HEK293T (cell line): ENCODE measurements around the gene PTH.

Experiments used
- BHLHE40 ChIP-seq: fragments of 450-650 bp; IDR thresholded peaks from 2 replicates; pipeline ENCODE4 v1.6.1; 2016; ENCODE audit warnings: mild to moderate bottlenecking, moderate library complexity, borderline replicate concordance
- ELF4 ChIP-seq: fragments of 450-650 bp; IDR thresholded peaks from 2 replicates; pipeline ENCODE4 v1.6.1; 2017; ENCODE audit warnings: antibody characterized with exemption
- FOXA1 ChIP-seq: fragments of 450-650 bp; IDR thresholded peaks from 2 replicates; pipeline ENCODE4 v1.6.1; 2016; ENCODE audit warnings: mild to moderate bottlenecking
- FOXM1 ChIP-seq: fragments of 450-650 bp; IDR thresholded peaks from 2 replicates; pipeline ENCODE4 v1.6.1; 2017; ENCODE audit warnings: mild to moderate bottlenecking, borderline replicate concordance
- HDGF ChIP-seq: fragments of 450-650 bp; IDR thresholded peaks from 2 replicates; pipeline ENCODE4 v1.6.1; 2017; ENCODE audit warnings: antibody characterized with exemption, borderline replicate concordance
- LEF1 ChIP-seq: fragments of 450-650 bp; IDR thresholded peaks from 2 replicates; pipeline ENCODE4 v1.6.1; 2017; ENCODE audit warnings: mild to moderate bottlenecking, borderline replicate concordance
- NFRKB ChIP-seq: fragments of 450-650 bp; IDR thresholded peaks from 2 replicates; pipeline ENCODE4 v1.6.1; 2016; ENCODE audit warnings: mild to moderate bottlenecking, moderate library complexity
- SP1 ChIP-seq: fragments of 450-650 bp; IDR thresholded peaks from 2 replicates; pipeline ENCODE4 v1.6.1; 2017
- SUZ12 ChIP-seq: fragments of 450-650 bp; IDR thresholded peaks from 2 replicates; pipeline ENCODE4 v1.6.1; 2016; ENCODE audit warnings: mild to moderate bottlenecking
- ZNF384 ChIP-seq: fragments of 450-650 bp; IDR thresholded peaks from 2 replicates; pipeline ENCODE4 v1.6.1; 2016
- TF ChIP-seq, protein P1 (sequence below): fragments of 450-650 bp; IDR thresholded peaks from 2 replicates; pipeline ENCODE4 v1.6.1; 2016

- no peak for TF ChIP-seq SUZ12
- no peak for TF ChIP-seq BHLHE40
- TF ChIP-seq ELF4, result no peak
- no peak for TF ChIP-seq NFRKB
- no peak for TF ChIP-seq HDGF
- no peak for TF ChIP-seq SP1
- no peak for TF ChIP-seq FOXA1
- TF ChIP-seq ZNF384, result no peak
- TF ChIP-seq FOXM1, result no peak
- no peak for TF ChIP-seq LEF1
- TF ChIP-seq, protein P1, sequence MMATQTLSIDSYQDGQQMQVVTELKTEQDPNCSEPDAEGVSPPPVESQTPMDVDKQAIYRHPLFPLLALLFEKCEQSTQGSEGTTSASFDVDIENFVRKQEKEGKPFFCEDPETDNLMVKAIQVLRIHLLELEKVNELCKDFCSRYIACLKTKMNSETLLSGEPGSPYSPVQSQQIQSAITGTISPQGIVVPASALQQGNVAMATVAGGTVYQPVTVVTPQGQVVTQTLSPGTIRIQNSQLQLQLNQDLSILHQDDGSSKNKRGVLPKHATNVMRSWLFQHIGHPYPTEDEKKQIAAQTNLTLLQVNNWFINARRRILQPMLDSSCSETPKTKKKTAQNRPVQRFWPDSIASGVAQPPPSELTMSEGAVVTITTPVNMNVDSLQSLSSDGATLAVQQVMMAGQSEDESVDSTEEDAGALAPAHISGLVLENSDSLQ, result no peak
Measured at GRCh38 chr11:13525257-13525656, 29.5 kb upstream of the PTH start.
